Activated CD4-positive, alpha-beta T cell treated with anti-CD3 and anti-CD28 coated beads for 36 hours (primary cell): Measurements from ENCODE around the gene CXCL10. TPM values are rescaled to one million over a fixed set of nuclear protein-coding genes. Genes with fewer than 3 reads are reported as not detected.

ENCODE experiments used
- ATAC-seq: fragments of 200-7000 bp; cut with Tn5 transposase; one replicate; pipeline ENCODE4 v1.10.0; 2021; ENCODE audit warnings: mild to moderate bottlenecking, moderate library complexity
- CTCF ChIA-PET: fragments of 350-600 bp; sonication (Branson Sonifier 250); formaldehyde crosslinking; loops from one replicate; lab custom pipeline; 2021; ENCODE audit warnings: antibody characterized with exemption; lab: Charles Lee
- POLR2A ChIA-PET: fragments of 350-600 bp; sonication (Branson Sonifier 250); formaldehyde crosslinking; loops from one replicate; lab custom pipeline; 2021; ENCODE audit warnings: antibody characterized with exemption, inconsistent platforms; lab: Charles Lee
- DNase-seq: peaks from one replicate; pipeline ENCODE4 v3.0.0-alpha.2; 2020
- H3K27ac Mint-ChIP-seq: one replicate; pipeline ENCODE4 v1.8.0; 2021; ENCODE audit warnings: mixed read lengths
- H3K27me3 Mint-ChIP-seq: one replicate; pipeline ENCODE4 v1.8.0; 2021; ENCODE audit warnings: mixed read lengths
- H3K36me3 Mint-ChIP-seq: one replicate; pipeline ENCODE4 v1.8.0; 2021; ENCODE audit warnings: low read depth, mixed read lengths
- H3K4me1 Mint-ChIP-seq: one replicate; pipeline ENCODE4 v1.8.0; 2021; ENCODE audit warnings: mixed read lengths
- H3K4me3 Mint-ChIP-seq: one replicate; pipeline ENCODE4 v1.8.0; 2021; ENCODE audit warnings: mild to moderate bottlenecking, moderate library complexity, mixed read lengths
- H3K9me3 Mint-ChIP-seq: one replicate; pipeline ENCODE4 v1.8.0; 2021; ENCODE audit warnings: low read depth, mixed read lengths
- intact Hi-C, 2 experiments: fragments of 100-400 bp; cut with DNase I in 1 of 2; cut with micrococcal nuclease in 1 of 2; formaldehyde crosslinking; loops; one replicate each; pipeline versions ENCODE4 v1.14.2 to v1.15.1; 2022 to 2024; cut with DNase I, micrococcal nuclease
- total RNA-seq, 2 experiments: library from RNA; stranded (reverse); gene quantifications; one replicate each; pipeline ENCODE4 v1.2.3, GENCODE V29; 2021

The CXCL10 gene
- total RNA-seq, 2 experiments from 2014 or later, result 1.0 to 1.1 TPM

- intact Hi-C loops, result no loop called here
- ATAC-seq, result no peak
- DNase-seq, result no peak
- Mint-ChIP-seq H3K36me3 (no peaks in the 10 kb centered on the region), H3K4me1 (no peaks in the 10 kb centered on the region), H3K4me3 (no peak overlapping the region), H3K27me3 (peaks cover 5% of the 10 kb centered on the region), H3K27ac (no peak overlapping the region), H3K9me3 (no peaks in the 10 kb centered on the region)
- ChIA-PET CTCF (interaction anchor here (1.3 to 1.4 kb wide), 2 partner anchors 18 to 39 kb away, joined by 4 to 6 read pairs; no protein-coding TSS in a partner anchor), POLR2A (no interaction called here)
Measured at GRCh38 chr4:76035141-76035540, 11.8 kb upstream of the CXCL10 start.

DNA sequence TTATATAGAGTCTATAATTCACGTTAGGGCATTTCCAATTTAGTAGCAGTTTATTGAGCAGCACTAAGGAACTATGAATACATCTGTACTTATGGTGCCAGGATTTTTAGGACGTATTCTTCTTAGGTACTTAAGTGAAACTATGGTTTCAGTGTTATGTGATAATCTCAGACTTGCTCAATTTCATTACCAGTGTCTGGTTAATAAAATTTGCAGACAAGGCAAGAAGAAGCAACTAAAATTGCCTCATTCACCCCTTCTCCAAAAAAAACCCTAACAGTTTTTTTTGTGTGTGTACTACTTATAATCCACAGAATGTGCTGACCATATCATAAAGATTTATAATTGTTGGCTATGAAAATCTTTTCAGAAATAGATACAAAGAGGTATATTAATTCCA lies 6.0 kb upstream of the CXCL10 start:
- ATAC-seq, result no peak
- CTCF ChIA-PET, result interaction anchor here (4.6 kb wide), 1 partner anchor 34 kb away, joined by 20 read pairs; no protein-coding TSS in a partner anchor
- Mint-ChIP-seq H3K9me3 (no peaks in the 10 kb centered on the region), H3K27me3 (peaks cover 11% of the 10 kb centered on the region), H3K36me3 (no peaks in the 10 kb centered on the region), H3K27ac (no peak overlapping the region), H3K4me1 (peaks cover 18% of the 10 kb centered on the region), H3K4me3 (no peak overlapping the region)
- POLR2A ChIA-PET, result no interaction called here
- intact Hi-C loops, result no loop called here
- DNase-seq, result no peak

DNA sequence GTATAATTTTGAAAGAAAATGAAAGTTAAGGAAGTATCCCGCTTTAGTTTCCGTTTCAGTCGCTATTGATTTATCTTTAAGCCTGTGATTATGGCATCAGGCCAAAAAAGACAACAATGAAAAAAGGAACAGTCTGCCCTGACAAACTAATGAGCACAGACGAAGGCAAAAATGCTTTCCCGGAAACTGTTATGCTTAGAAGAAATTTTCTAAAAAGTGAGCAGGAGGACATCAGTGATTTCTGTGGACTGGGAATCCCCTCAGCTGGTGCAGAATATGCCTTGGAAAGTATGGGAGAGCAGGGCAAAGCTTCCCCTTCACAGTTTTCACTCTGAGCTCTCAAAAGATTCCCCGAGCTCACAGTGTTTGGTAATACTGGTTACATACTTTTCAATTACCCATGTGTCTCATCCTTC lies 5.1 kb upstream of the CXCL10 start:
- peaks cover 8% of the 10 kb centered on the region for H3K27me3 Mint-ChIP-seq
- peak overlapping the region; percentile 11 for H3K27ac Mint-ChIP-seq
- H3K4me1 Mint-ChIP-seq, result peaks cover 27% of the 10 kb centered on the region
- H3K9me3 Mint-ChIP-seq, result no peaks in the 10 kb centered on the region
- ChIA-PET CTCF (interaction anchor here (4.6 kb wide), 1 partner anchor 33 kb away, joined by 20 read pairs; no protein-coding TSS in a partner anchor), POLR2A (no interaction called here)
- H3K36me3 Mint-ChIP-seq, result no peaks in the 10 kb centered on the region
- DNase-seq (no peak), ATAC-seq (no peak)
- intact Hi-C loops, result no loop called here
- peak overlapping the region; percentile 31 for H3K4me3 Mint-ChIP-seq

DNA sequence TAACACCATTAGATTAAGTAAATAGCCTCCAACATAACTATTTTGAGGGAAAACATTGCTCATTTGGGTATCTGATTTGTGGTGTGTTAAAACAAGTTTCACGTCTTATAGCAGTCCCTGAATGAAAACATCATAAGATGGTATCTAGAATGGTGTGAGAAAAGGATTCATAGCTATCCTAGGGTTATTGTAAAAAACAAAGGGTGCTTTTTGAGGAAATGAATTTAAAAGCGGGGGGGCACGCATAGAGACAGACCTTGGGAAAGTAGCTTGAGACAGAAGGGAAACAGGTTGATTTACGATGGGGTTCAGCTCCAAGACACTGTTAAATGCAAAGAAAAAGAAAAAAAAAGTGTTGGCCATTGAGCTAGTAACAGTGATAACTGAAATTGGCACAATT lies 768 bp upstream of the CXCL10 start:
- intact Hi-C loops, result loop anchor here (1.0 to 2.0 kb wide), 2 partner anchors 17 to 34 kb away; no protein-coding TSS in a partner anchor

DNA sequence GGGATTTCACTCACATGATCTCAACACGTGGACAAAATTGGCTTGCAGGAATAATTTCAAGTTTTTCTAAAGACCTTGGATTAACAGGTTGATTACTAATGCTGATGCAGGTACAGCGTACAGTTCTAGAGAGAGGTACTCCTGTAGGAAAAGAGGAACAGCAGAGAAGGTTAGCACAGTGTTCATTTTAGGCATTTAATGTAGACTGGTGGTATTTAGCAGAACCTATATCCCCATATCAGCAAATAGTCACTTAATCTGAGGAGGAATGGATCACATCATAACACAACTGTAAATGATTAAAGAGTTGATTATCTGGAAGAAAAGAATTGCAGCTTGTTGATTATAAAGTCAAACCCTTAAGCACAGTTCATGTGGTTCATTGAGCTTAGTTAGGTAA lies 620 bp downstream of the CXCL10 start:
- Mint-ChIP-seq H3K27me3 (peaks cover 4% of the 10 kb centered on the region), H3K9me3 (no peaks in the 10 kb centered on the region), H3K27ac (no peak overlapping the region), H3K4me3 (no peak overlapping the region), H3K36me3 (no peaks in the 10 kb centered on the region), H3K4me1 (peaks cover 24% of the 10 kb centered on the region)
- no peak for ATAC-seq
- intact Hi-C loops, result loop anchor here in 1 of 2 experiments (1.0 kb wide), 1 partner anchor 36 kb away; no protein-coding TSS in a partner anchor
- ChIA-PET CTCF (no interaction called here), POLR2A (no interaction called here)
- no peak for DNase-seq

More for the DNA sequence above, 768 bp upstream of the CXCL10 start:
- CTCF ChIA-PET, result interaction anchor here (1.2 to 2.2 kb wide), 4 partner anchors 27 to 43 kb away, joined by 4 to 10 read pairs (median 6); no protein-coding TSS in a partner anchor
- H3K36me3 Mint-ChIP-seq, result no peaks in the 10 kb centered on the region
- no peak for DNase-seq
- peaks cover 34% of the 10 kb centered on the region for H3K4me1 Mint-ChIP-seq
- no peak overlapping the region for H3K4me3 Mint-ChIP-seq
- H3K27ac Mint-ChIP-seq, result peak overlapping the region; percentile 16
- POLR2A ChIA-PET, result interaction anchor here (1.1 kb wide), 1 partner anchor 34 kb away, joined by 6 read pairs; no protein-coding TSS in a partner anchor
- ATAC-seq, result peak; percentile 71
- peaks cover 5% of the 10 kb centered on the region for H3K27me3 Mint-ChIP-seq
- no peaks in the 10 kb centered on the region for H3K9me3 Mint-ChIP-seq

- CTCF ChIA-PET, result no interaction called here
- POLR2A ChIA-PET, result no interaction called here
- intact Hi-C loops, result no loop called here
- DNase-seq (no peak), ATAC-seq (no peak)
- no peak overlapping the region for H3K4me3 Mint-ChIP-seq
- no peaks in the 10 kb centered on the region for H3K9me3 Mint-ChIP-seq
- peaks cover 22% of the 10 kb centered on the region for H3K4me1 Mint-ChIP-seq
- no peaks in the 10 kb centered on the region for H3K36me3 Mint-ChIP-seq
- H3K27me3 Mint-ChIP-seq, result peaks cover 4% of the 10 kb centered on the region
- H3K27ac Mint-ChIP-seq, result no peak overlapping the region
Measured at GRCh38 chr4:76022031-76022430, 1.3 kb downstream of the CXCL10 start.

DNA sequence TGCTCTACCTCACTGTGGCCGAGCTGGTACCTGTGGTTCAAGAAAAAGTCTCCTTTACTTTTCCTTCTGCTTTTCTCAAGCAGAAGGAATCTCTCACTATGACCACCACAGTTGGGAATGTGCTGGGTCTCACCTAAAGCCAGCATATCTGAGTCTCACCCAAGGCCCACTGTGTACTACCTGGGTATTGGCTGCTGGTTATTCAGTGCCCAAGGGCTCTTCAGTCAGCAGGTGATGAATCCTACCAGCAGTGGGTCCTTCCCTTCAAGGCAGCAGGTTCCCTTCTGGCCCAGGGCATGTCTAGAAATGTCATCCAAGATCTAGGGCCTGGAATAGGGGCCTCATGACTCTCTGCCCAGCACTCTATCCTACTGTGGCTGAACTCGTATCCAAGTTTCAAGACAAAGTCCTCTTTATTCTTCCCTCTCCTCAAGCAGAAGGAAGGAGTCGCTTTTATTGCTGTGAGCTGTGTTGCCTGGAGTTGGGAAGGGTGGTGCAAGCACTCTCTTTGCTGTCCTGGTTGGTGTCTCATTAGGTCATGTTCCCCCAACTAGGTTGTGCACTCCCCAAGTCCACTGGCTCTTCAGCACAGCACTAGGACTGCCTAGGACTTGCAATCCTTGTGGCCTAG lies 6.1 kb downstream of the CXCL10 start:
- H3K4me1 Mint-ChIP-seq, result peaks cover 9% of the 10 kb centered on the region
- CTCF ChIA-PET, result interaction anchor here (1.5 kb wide), 1 partner anchor 15 kb away, joined by 3 read pairs; no protein-coding TSS in a partner anchor

DNA sequence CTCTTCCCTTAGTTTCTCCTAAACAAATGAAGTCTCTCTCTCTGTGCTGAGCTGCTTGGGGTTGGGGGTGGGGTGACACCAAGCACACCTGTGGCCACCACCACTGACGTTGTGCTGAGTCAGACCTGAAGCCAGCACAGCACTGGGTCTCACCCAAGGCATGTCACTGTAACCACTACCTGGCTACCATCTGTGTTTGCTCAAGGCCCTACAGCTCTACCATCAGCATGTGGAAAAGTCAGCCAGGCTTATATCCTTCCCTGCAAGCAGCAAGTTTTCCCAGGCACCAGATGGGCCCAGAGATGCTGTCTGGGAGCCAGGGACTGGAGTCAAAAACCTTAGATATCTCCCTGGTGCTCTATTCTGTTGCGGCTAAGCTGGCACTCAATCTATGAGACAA lies 6.9 kb downstream of the CXCL10 start:
- Mint-ChIP-seq H3K4me1 (peaks cover 13% of the 10 kb centered on the region), H3K4me3 (no peak overlapping the region), H3K9me3 (no peaks in the 10 kb centered on the region), H3K36me3 (no peaks in the 10 kb centered on the region), H3K27ac (no peak overlapping the region), H3K27me3 (peaks cover 4% of the 10 kb centered on the region)
- ChIA-PET CTCF (interaction anchor here (1.5 kb wide), 2 partner anchors 15 to 21 kb away, joined by 3 to 6 read pairs; no protein-coding TSS in a partner anchor), POLR2A (no interaction called here)
- ATAC-seq, result peak; percentile 89
- peak; percentile 70 for DNase-seq
- intact Hi-C loops, result no loop called here

More for the DNA sequence above, 6.1 kb downstream of the CXCL10 start:
- Mint-ChIP-seq H3K27ac (no peak overlapping the region), H3K36me3 (no peaks in the 10 kb centered on the region), H3K4me3 (no peak overlapping the region), H3K27me3 (peaks cover 4% of the 10 kb centered on the region), H3K9me3 (no peaks in the 10 kb centered on the region)
- no peak for DNase-seq
- no peak for ATAC-seq
- POLR2A ChIA-PET, result no interaction called here
- intact Hi-C loops, result no loop called here

- no peak for DNase-seq
- H3K27ac Mint-ChIP-seq, result no peak overlapping the region
- peaks cover 13% of the 10 kb centered on the region for H3K4me1 Mint-ChIP-seq
- no peak for ATAC-seq
- intact Hi-C loops, result no loop called here
- ChIA-PET CTCF (interaction anchor here (1.2 kb wide), 1 partner anchor 18 kb away, joined by 4 read pairs; no protein-coding TSS in a partner anchor), POLR2A (no interaction called here)
- H3K9me3 Mint-ChIP-seq, result no peaks in the 10 kb centered on the region
- H3K27me3 Mint-ChIP-seq, result peaks cover 4% of the 10 kb centered on the region
- H3K4me3 Mint-ChIP-seq, result no peak overlapping the region
- no peaks in the 10 kb centered on the region for H3K36me3 Mint-ChIP-seq
Measured at GRCh38 chr4:76013540-76013939, 9.8 kb downstream of the CXCL10 start.

GRCh38 chr4:76012388-76012801 lies 10.9 kb downstream of the CXCL10 start:
- peaks cover 13% of the 10 kb centered on the region for H3K4me1 Mint-ChIP-seq
- H3K9me3 Mint-ChIP-seq, result no peaks in the 10 kb centered on the region
- H3K27me3 Mint-ChIP-seq, result peaks cover 7% of the 10 kb centered on the region
- no peak overlapping the region for H3K27ac Mint-ChIP-seq
- no peaks in the 10 kb centered on the region for H3K36me3 Mint-ChIP-seq
- no peak for ATAC-seq
- intact Hi-C loops, result no loop called here
- DNase-seq, result no peak
- CTCF ChIA-PET, result interaction anchor here (0.6 to 1.3 kb wide), 3 partner anchors 16 to 86 kb away, joined by 3 to 4 read pairs (median 4); no protein-coding TSS in a partner anchor
- H3K4me3 Mint-ChIP-seq, result no peak overlapping the region
- POLR2A ChIA-PET, result interaction anchor here (0.6 kb wide), 1 partner anchor 46 kb away, joined by 3 read pairs; no protein-coding TSS in a partner anchor

DNA sequence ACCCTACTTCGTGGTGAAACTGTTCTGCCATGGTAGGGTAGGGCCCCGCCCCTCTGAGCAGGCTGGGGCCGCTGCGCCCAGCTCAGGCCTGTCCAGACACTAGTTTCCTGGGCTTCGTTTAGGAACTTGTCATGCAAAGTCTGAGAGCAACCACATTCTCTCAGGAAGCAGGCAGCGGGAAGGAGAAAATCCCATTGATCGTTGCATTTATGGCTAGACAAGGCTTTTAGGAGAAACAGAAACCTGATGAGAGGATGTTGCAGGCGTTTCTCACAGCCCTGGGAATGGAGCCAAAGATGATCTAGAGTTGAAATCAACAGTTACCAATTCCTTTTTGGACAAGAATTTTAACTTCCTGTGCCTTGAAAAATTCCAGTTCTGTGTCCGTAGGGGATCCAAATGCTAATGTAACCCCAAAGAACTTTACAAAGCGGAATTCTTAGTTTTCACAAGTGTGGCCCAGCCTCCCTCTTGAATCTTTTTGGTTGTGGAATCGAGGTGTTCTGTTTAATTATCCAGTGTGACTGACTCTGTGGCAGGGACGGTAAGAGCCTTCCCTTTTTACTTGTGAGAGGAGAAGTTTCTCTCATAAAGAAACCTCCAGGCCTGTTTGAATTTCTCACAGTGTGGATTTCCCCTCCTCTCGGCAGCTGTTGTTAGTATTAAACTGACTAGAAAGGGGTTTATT lies 11.5 kb downstream of the CXCL10 start:
- no peak overlapping the region for H3K27ac Mint-ChIP-seq
- CTCF ChIA-PET, result interaction anchor here (1.0 to 1.3 kb wide), 2 partner anchors 16 to 47 kb away, joined by 3 to 4 read pairs; no protein-coding TSS in a partner anchor
- H3K27me3 Mint-ChIP-seq, result peaks cover 10% of the 10 kb centered on the region
- H3K4me1 Mint-ChIP-seq, result peaks cover 13% of the 10 kb centered on the region
- H3K9me3 Mint-ChIP-seq, result no peaks in the 10 kb centered on the region
- intact Hi-C loops, result no loop called here
- DNase-seq (peak; percentile 12), ATAC-seq (peak; percentile 66)
- H3K36me3 Mint-ChIP-seq, result no peaks in the 10 kb centered on the region
- POLR2A ChIA-PET, result no interaction called here
- no peak overlapping the region for H3K4me3 Mint-ChIP-seq
